ENCODE measurements around the gene PTPRM. TPM values are rescaled to one million over a fixed set of nuclear protein-coding genes. Genes with fewer than 3 reads are reported as not detected.

Gene PTPRM
- total RNA-seq, 1 experiment from 2014 or later = 14.5 TPM

DNA sequence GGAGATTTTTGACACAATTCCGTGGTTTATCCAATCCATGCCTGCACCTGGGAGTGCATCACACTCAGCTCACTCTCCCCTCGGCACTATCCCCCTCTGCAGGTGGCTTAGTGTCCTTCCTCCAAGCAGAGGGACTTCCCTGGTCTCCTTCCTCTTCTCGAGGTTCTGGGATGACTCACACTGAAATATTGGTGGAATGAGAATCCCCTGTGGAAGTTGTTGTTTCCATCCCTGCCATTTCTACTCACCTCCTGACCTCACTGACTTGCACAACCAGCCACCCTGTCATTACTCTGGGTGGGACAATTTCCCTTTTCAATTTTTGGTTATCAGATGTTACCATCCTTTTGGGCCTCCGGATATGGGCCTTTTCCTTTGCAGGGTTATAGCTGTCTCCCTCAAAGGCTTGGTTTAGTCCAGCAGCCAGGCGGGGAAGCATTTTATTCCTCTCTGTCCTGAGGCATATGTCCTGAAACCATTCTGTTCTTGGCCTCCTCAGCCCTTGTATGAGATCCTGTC is 59.9 kb downstream of the PTPRM start:
- H3K27me3 ChIP-seq (ENCODE audit: insufficient read depth, low read length) = no peaks in the 10 kb centered on the region
- no peaks in the 10 kb centered on the region; a peak in 1 of 4 replicates for H3K4me1 ChIP-seq (ENCODE audit: control insufficient read depth in 1 of 2, insufficient read depth in 2 of 2, low read length in 2 of 2)
- no peak overlapping the region for H3K4me2 ChIP-seq (ENCODE audit: low read length)
- no peak overlapping the region for H3K4me3 ChIP-seq (replicated peaks in 1 of 2; ENCODE audit: low read depth in 1 of 2, low read length in 2 of 2)
- H3K9me2 ChIP-seq (ENCODE audit: insufficient read depth) = no peaks in the 10 kb centered on the region
- CTCF ChIA-PET = no interaction called here
- TF ChIP-seq RAD21 (IDR thresholded peaks at IDR 0.05; ENCODE audit: low read depth) (0 out of 2 replicates have a peak, but pooled peaks have one; percentile 5), FOSL1 (IDR thresholded peaks at IDR 0.05; ENCODE audit: low read depth) (no peak)
- H3K36me3 ChIP-seq (ENCODE audit: control insufficient read depth in 1 of 2, insufficient read depth in 2 of 2, low read length in 2 of 2) = no peaks in the 10 kb centered on the region
- POLR2A ChIA-PET = no interaction called here
- no peaks in the 10 kb centered on the region for H3K79me2 ChIP-seq (ENCODE audit: insufficient read depth, low read length)
- ATAC-seq (peak; percentile 63), DNase-seq (ENCODE audit: low read depth, low spot score) (no peak)
- no peak overlapping the region for H3K27ac ChIP-seq (ENCODE audit: low read depth, low read length)
- RAD21 ChIA-PET (ENCODE audit: low non-redundant PET in 1 of 2, low total read pairs in 2 of 2, uncharacterized antibody in 2 of 2, unreplicated experiment in 2 of 2) = no interaction called here
- H3K9ac ChIP-seq (ENCODE audit: low read length) = no peak overlapping the region
- intact Hi-C loops (cut with micrococcal nuclease) = no loop called here
- no peak overlapping the region for H2AFZ ChIP-seq (ENCODE audit: low read depth, low read length, poor library complexity, severe bottlenecking)
- H3K9me3 ChIP-seq (ENCODE audit: control insufficient read depth in 1 of 2, insufficient read depth in 1 of 2, low read depth in 1 of 2, low read length in 2 of 2) = no peaks in the 10 kb centered on the region
- no TSS peak for BruUV-seq (replicated peaks)
- no peaks in the 10 kb centered on the region for H4K20me1 ChIP-seq (ENCODE audit: insufficient read depth)

GRCh38 chr18:7629416-7629815 is 62.3 kb downstream of the PTPRM start:
- Histone ChIP-seq H3K4me1 (ENCODE audit: control insufficient read depth in 1 of 2, insufficient read depth in 2 of 2, low read length in 2 of 2) (no peaks in the 10 kb centered on the region; a peak in 1 of 4 replicates), H3K9ac (ENCODE audit: low read length) (no peak overlapping the region), H3K27me3 (ENCODE audit: insufficient read depth, low read length) (no peaks in the 10 kb centered on the region), H3K9me2 (ENCODE audit: insufficient read depth) (no peaks in the 10 kb centered on the region), H3K36me3 (ENCODE audit: control insufficient read depth in 1 of 2, insufficient read depth in 2 of 2, low read length in 2 of 2) (no peaks in the 10 kb centered on the region), H3K79me2 (ENCODE audit: insufficient read depth, low read length) (no peaks in the 10 kb centered on the region), H3K9me3 (ENCODE audit: control insufficient read depth in 1 of 2, insufficient read depth in 1 of 2, low read depth in 1 of 2, low read length in 2 of 2) (no peaks in the 10 kb centered on the region), H4K20me1 (ENCODE audit: insufficient read depth) (no peaks in the 10 kb centered on the region), H3K27ac (ENCODE audit: low read depth, low read length) (no peak overlapping the region), H2AFZ (ENCODE audit: low read depth, low read length, poor library complexity, severe bottlenecking) (no peak overlapping the region), H3K4me2 (ENCODE audit: low read length) (no peak overlapping the region), H3K4me3 (replicated peaks in 1 of 2; ENCODE audit: low read depth in 1 of 2, low read length in 2 of 2) (no peak overlapping the region)
- TF ChIP-seq JUND (IDR thresholded peaks at IDR 0.05) = no peak
- no peak for TF ChIP-seq EGR1 (IDR thresholded peaks at IDR 0.05; ENCODE audit: low read depth)
- no peak for TF ChIP-seq EZH2 (IDR thresholded peaks at IDR 0.05)
- no peak for TF ChIP-seq SIN3A (IDR thresholded peaks at IDR 0.05; ENCODE audit: low read depth)
- TF ChIP-seq MAX (IDR thresholded peaks at IDR 0.05) = no peak
- TF ChIP-seq, protein P1, sequence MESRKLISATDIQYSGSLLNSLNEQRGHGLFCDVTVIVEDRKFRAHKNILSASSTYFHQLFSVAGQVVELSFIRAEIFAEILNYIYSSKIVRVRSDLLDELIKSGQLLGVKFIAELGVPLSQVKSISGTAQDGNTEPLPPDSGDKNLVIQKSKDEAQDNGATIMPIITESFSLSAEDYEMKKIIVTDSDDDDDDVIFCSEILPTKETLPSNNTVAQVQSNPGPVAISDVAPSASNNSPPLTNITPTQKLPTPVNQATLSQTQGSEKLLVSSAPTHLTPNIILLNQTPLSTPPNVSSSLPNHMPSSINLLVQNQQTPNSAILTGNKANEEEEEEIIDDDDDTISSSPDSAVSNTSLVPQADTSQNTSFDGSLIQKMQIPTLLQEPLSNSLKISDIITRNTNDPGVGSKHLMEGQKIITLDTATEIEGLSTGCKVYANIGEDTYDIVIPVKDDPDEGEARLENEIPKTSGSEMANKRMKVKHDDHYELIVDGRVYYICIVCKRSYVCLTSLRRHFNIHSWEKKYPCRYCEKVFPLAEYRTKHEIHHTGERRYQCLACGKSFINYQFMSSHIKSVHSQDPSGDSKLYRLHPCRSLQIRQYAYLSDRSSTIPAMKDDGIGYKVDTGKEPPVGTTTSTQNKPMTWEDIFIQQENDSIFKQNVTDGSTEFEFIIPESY (IDR thresholded peaks at IDR 0.05; ENCODE audit: extremely low read depth, insufficient replicate concordance, low read length) = no peak
- TF ChIP-seq, protein P2, sequence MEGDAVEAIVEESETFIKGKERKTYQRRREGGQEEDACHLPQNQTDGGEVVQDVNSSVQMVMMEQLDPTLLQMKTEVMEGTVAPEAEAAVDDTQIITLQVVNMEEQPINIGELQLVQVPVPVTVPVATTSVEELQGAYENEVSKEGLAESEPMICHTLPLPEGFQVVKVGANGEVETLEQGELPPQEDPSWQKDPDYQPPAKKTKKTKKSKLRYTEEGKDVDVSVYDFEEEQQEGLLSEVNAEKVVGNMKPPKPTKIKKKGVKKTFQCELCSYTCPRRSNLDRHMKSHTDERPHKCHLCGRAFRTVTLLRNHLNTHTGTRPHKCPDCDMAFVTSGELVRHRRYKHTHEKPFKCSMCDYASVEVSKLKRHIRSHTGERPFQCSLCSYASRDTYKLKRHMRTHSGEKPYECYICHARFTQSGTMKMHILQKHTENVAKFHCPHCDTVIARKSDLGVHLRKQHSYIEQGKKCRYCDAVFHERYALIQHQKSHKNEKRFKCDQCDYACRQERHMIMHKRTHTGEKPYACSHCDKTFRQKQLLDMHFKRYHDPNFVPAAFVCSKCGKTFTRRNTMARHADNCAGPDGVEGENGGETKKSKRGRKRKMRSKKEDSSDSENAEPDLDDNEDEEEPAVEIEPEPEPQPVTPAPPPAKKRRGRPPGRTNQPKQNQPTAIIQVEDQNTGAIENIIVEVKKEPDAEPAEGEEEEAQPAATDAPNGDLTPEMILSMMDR (IDR thresholded peaks at IDR 0.05 in 2 of 3, conservative IDR thresholded peaks at IDR 0.05 in 1 of 3; ENCODE audit: borderline replicate concordance in 1 of 3, insufficient read depth in 1 of 3, low read depth in 2 of 3, low read length in 2 of 3) = no peak
- TF ChIP-seq SP1 (IDR thresholded peaks at IDR 0.05; ENCODE audit: low read depth) = no peak
- TF ChIP-seq TCF7L2 (IDR thresholded peaks at IDR 0.05; ENCODE audit: borderline replicate concordance, extremely low read depth, insufficient read depth, insufficient read length) = no peak
- no peak for TF ChIP-seq YY1 (IDR thresholded peaks at IDR 0.05; ENCODE audit: extremely low read depth, insufficient replicate concordance, low read depth, low read length)
- TF ChIP-seq CEBPB (IDR thresholded peaks at IDR 0.05; ENCODE audit: low read depth) = no peak
- intact Hi-C loops (cut with micrococcal nuclease) = no loop called here
- RAD21 ChIA-PET (ENCODE audit: low non-redundant PET in 1 of 2, low total read pairs in 2 of 2, uncharacterized antibody in 2 of 2, unreplicated experiment in 2 of 2) = no interaction called here
- CTCF ChIA-PET = no interaction called here
- POLR2A ChIA-PET = no interaction called here
- BruUV-seq (replicated peaks) = no TSS peak
- no peak for ATAC-seq
- no peak for DNase-seq (ENCODE audit: low read depth, low spot score)

Data from HCT116 (cell line).